Suprapubic skin (tissue), 4 donors: ENCODE data around the gene OR4D9. TPM values are rescaled to one million over a fixed set of nuclear protein-coding genes. Genes with fewer than 3 reads are reported as not detected.
"Not testable (repeated sequence)": the region's sequence is repeated elsewhere in the genome, so short reads cannot be mapped to it uniquely, and the experiment has no call there.

Experiments
- DNase-seq, 2 donors: peaks; one replicate each; pipeline ENCODE4 v3.0.0-alpha.2; 2019; ENCODE audit warnings: low spot score in 2 of 2
- H3K27ac ChIP-seq: fragments of 200-600 bp; sonication (generic); one replicate; pipeline ENCODE4 v1.5.1; 2019
- H3K27me3 ChIP-seq: fragments of 200-600 bp; sonication (generic); one replicate; pipeline ENCODE4 v1.5.1; 2019
- H3K36me3 ChIP-seq: fragments of 200-600 bp; sonication (generic); one replicate; pipeline ENCODE4 v1.5.1; 2019
- H3K4me1 ChIP-seq: fragments of 200-600 bp; sonication (generic); one replicate; pipeline ENCODE4 v1.5.1; 2019
- H3K4me3 ChIP-seq: fragments of 200-600 bp; sonication (generic); one replicate; pipeline ENCODE4 v1.5.1; 2019; ENCODE audit warnings: mild to moderate bottlenecking
- H3K9me3 ChIP-seq: fragments of 200-600 bp; sonication (generic); one replicate; pipeline ENCODE4 v1.5.1; 2019
- EP300 ChIP-seq: sonication (generic); formaldehyde crosslinking; IDR thresholded peaks from one replicate; pipeline ENCODE4 v1.6.1; 2017; ENCODE audit warnings: antibody characterized with exemption
- POLR2A ChIP-seq, 2 donors: fragments of 450-650 bp; IDR thresholded peaks; one replicate each; pipeline ENCODE4 v1.6.1; 2017; ENCODE audit warnings: antibody characterized with exemption in 2 of 2, mild to moderate bottlenecking in 2 of 2, moderate library complexity in 2 of 2
- POLR2AphosphoS5 ChIP-seq, 3 donors: sonication (generic); formaldehyde crosslinking; IDR thresholded peaks; one replicate each; pipeline ENCODE4 v1.6.1; 2017; ENCODE audit warnings: antibody characterized with exemption in 3 of 3
- WGBS: methylation state at CpG from one replicate; pipeline ENCODE4 v1.1.5; 2018; 5-methylcytosine and 5-hydroxymethylcytosine counted together
- total RNA-seq, 4 donors: library from RNA; depleted of rRNA; stranded (reverse); fragments of >200 nt; gene quantifications; one replicate each; pipeline ENCODE4 v1.1.0, GENCODE V29; 2016
- TF ChIP-seq, protein P1 (sequence below), 2 donors: fragments of 200-600 bp in 1 of 2; fragments of 450-650 bp in 1 of 2; sonication (generic) in 1 of 2; IDR thresholded peaks; one replicate each; pipeline ENCODE4 v1.5.1; 2016 to 2019; ENCODE audit warnings: antibody characterized with exemption in 2 of 2, mild to moderate bottlenecking in 1 of 2, moderate library complexity in 1 of 2

Gene OR4D9
- total RNA-seq, 4 donors from 2014 or later = not detected

DNA sequence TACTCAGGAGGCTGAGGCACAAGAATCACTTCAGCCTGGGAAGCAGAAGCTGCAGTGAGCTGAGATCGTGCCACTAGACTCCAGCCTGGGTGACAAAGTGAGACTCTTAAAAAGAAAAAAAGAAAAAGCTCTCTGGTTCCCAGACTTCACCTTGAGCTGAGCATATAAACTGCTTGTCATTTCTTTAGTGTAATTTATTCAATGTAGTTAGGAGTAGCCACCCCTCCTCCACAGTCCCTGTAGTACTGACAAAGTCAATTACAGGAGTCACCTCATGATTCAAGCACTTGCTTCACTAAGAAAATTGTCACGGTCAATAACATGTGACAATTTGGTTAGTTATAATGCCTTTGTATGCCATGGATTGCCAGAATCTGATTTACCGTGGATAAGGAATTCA lies 31.0 kb upstream of the OR4D9 start:
- no peaks in the 10 kb centered on the region for H3K27me3 ChIP-seq
- TF ChIP-seq POLR2A (IDR thresholded peaks at IDR 0.05) = no peak
- TF ChIP-seq, protein P1, sequence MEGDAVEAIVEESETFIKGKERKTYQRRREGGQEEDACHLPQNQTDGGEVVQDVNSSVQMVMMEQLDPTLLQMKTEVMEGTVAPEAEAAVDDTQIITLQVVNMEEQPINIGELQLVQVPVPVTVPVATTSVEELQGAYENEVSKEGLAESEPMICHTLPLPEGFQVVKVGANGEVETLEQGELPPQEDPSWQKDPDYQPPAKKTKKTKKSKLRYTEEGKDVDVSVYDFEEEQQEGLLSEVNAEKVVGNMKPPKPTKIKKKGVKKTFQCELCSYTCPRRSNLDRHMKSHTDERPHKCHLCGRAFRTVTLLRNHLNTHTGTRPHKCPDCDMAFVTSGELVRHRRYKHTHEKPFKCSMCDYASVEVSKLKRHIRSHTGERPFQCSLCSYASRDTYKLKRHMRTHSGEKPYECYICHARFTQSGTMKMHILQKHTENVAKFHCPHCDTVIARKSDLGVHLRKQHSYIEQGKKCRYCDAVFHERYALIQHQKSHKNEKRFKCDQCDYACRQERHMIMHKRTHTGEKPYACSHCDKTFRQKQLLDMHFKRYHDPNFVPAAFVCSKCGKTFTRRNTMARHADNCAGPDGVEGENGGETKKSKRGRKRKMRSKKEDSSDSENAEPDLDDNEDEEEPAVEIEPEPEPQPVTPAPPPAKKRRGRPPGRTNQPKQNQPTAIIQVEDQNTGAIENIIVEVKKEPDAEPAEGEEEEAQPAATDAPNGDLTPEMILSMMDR (IDR thresholded peaks at IDR 0.05) = no peak
- TF ChIP-seq EP300 = no peak
- TF ChIP-seq POLR2AphosphoS5 (IDR thresholded peaks at IDR 0.05) = no peak

DNA sequence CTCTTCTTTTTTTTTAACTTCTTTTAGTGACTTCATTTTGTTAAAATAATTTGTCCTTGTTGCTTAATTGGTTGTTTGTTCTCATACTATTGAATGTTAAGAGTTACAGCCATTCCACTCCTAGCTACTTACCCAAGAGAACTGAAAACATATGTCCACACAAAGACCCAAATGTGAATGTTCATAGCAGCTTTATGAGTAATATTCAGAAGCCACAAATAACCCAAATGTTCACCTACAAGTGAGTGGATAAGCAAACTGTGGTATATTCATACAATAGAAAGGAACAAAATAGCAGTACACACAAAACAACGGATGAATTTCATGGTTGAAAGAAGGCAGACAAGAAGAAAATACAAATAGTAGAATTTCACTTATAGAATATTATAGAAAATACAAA lies 9.4 kb upstream of the OR4D9 start:
- H3K27ac ChIP-seq = no peak overlapping the region
- no peaks in the 10 kb centered on the region for H3K4me1 ChIP-seq
- TF ChIP-seq EP300 = no peak
- no peak for TF ChIP-seq POLR2A (IDR thresholded peaks at IDR 0.05)
- no peak for TF ChIP-seq POLR2AphosphoS5 (IDR thresholded peaks at IDR 0.05)
- TF ChIP-seq, protein P1 (IDR thresholded peaks at IDR 0.05) = no peak
- H3K36me3 ChIP-seq = no peaks in the 10 kb centered on the region
- WGBS = 58% methylated on average over 1 of the region's 1 CpG
- H3K4me3 ChIP-seq = no peak overlapping the region
- DNase-seq = no peak
- H3K9me3 ChIP-seq = no peaks in the 10 kb centered on the region
- no peaks in the 10 kb centered on the region for H3K27me3 ChIP-seq

More for the DNA sequence above, 31.0 kb upstream of the OR4D9 start:
- H3K9me3 ChIP-seq = no peaks in the 10 kb centered on the region
- no peak for DNase-seq
- no peak overlapping the region for H3K27ac ChIP-seq
- H3K4me3 ChIP-seq = no peak overlapping the region
- H3K36me3 ChIP-seq = no peaks in the 10 kb centered on the region
- 86% methylated on average over 3 of the region's 3 CpGs for WGBS
- no peaks in the 10 kb centered on the region for H3K4me1 ChIP-seq

DNA sequence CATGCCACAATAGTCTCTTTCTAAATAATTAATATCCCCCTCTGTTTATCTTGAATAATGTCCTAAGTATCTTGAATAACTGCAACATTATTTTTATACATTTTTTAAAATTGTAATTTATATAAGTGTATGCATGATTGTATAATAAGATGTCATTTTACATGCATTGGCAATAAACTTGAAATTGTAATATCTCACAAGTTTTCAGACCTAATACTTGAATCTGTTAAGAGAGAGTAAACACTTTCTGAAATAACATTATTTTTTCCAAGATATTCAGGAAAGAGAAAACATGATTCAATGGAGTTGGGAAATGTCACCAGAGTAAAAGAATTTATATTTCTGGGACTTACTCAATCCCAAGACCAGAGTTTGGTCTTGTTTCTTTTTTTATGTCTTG lies 8.1 kb upstream of the OR4D9 start, which contains the start of gene OR4D11:
Gene OR4D11 (plus strand): TSS at position 301 of the 400 bp plus-strand sequence. CDS start 0 bp downstream, at position 301.
- no peaks in the 10 kb centered on the region for H3K4me1 ChIP-seq
- DNase-seq = no peak
- no peaks in the 10 kb centered on the region for H3K27me3 ChIP-seq
- no peak for TF ChIP-seq EP300
- TF ChIP-seq POLR2AphosphoS5 (IDR thresholded peaks at IDR 0.05) = no peak
- TF ChIP-seq, protein P1 (IDR thresholded peaks at IDR 0.05) = no peak
- TF ChIP-seq POLR2A (IDR thresholded peaks at IDR 0.05) = no peak
- H3K4me3 ChIP-seq = no peak within 1 kb of the TSS
- H3K36me3 ChIP-seq = no peaks in the 10 kb centered on the region
- H3K27ac ChIP-seq = no peak within 1 kb of the TSS
- H3K9me3 ChIP-seq = no peaks in the 10 kb centered on the region

DNA sequence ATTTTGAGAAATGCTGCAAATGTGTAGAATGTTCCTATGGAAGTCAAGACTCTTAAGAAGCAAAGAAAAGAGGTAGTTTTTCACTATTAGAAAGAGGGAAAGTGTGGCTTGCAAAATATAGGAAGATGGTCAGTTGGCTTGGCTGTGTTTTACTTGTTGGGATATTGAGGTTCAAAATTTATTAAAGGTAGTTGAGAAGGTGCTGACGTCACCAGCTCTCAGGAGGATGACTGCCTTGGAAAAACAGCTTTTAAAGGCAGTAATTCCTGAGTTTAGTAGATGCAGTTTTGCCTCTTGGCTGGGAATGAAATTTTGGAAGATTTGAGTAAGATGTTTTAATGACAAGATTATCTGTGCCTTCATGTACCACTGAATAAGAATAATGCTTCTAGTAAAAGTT lies 336 bp downstream of the OR4D9 start:
- TF ChIP-seq EP300 (no peak), POLR2A (IDR thresholded peaks at IDR 0.05) (no peak), POLR2AphosphoS5 (IDR thresholded peaks at IDR 0.05) (no peak)
- TF ChIP-seq, protein P1 (IDR thresholded peaks at IDR 0.05) = no peak
- DNase-seq = no peak
- WGBS = 60% methylated on average over 1 of the region's 1 CpG
- Histone ChIP-seq H3K4me1 (no peaks in the 10 kb centered on the region), H3K36me3 (no peaks in the 10 kb centered on the region), H3K4me3 (no peak overlapping the region), H3K27ac (no peak overlapping the region), H3K9me3 (no peaks in the 10 kb centered on the region), H3K27me3 (no peaks in the 10 kb centered on the region)

DNA sequence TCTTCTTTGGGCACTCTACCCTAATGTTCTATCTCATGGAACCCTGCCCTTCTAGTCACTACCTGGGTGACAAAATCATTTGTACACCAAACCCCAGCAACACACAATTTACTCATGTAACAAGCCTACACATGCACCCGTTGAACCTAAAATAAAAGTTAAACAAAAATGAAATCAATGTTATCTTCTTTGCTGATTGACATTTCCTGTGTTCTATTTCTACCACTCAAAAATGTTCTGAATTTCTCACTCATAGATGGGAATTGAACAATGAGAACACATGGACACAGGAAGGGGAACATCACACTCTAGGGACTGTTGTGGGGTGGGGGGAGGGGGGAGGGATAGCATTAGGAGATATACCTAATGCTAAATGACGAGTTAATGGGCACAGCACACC lies 8.8 kb downstream of the OR4D9 start:
- not testable (repeated sequence) for H3K27ac ChIP-seq, DNase-seq, H3K4me1 ChIP-seq, H3K4me3 ChIP-seq, H3K9me3 ChIP-seq, H3K36me3 ChIP-seq, H3K27me3 ChIP-seq
- WGBS = 57% methylated on average over 2 of the region's 2 CpGs

DNA sequence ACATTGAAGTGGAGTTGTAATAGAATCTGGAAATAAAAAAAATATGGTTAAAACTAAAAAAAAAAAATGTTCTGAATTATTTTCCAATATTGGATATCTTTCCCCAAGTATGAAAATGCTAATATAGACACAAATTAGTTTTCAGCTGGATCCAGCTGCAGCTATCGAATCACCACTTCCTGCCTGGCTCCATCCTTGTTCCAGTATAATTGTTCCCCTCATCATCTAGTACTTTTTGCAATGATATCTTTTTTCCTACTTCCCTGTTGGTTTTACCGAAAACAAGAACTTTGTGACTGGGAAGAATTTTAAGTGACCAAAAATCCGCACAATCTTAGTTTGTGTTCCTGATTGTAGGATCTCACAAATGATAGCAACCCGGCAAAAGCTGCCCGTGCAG lies 9.4 kb downstream of the OR4D9 start:
- Histone ChIP-seq H3K36me3 (no peaks in the 10 kb centered on the region), H3K27me3 (no peaks in the 10 kb centered on the region), H3K27ac (no peak overlapping the region), H3K9me3 (no peaks in the 10 kb centered on the region), H3K4me1 (no peaks in the 10 kb centered on the region), H3K4me3 (no peak overlapping the region)
- DNase-seq = no peak
- 79% methylated on average over 5 of the region's 5 CpGs for WGBS
- no peak for TF ChIP-seq POLR2AphosphoS5 (IDR thresholded peaks at IDR 0.05)
- TF ChIP-seq POLR2A (IDR thresholded peaks at IDR 0.05) = no peak
- TF ChIP-seq, protein P1 (IDR thresholded peaks at IDR 0.05) = no peak
- no peak for TF ChIP-seq EP300
